ENCODE data around the gene PRAC1. TPM values are rescaled to one million over a fixed set of nuclear protein-coding genes. Genes with fewer than 3 reads are reported as not detected.

Gene PRAC1
- total RNA-seq, 6 experiments from 2014 or later: not detected

- H3K36me3 Mint-ChIP-seq (ENCODE audit: low read depth): no peaks in the 10 kb centered on the region
- no peak within 1 kb of the TSS for H3K27ac Mint-ChIP-seq
- TF ChIP-seq CTCF (IDR thresholded peaks at IDR 0.05): no peak
- H3K4me1 Mint-ChIP-seq (ENCODE audit: low read depth): peaks cover 16% of the 10 kb centered on the region
- DNase-seq: no peak
- H3K27me3 Mint-ChIP-seq (ENCODE audit: insufficient read depth): peaks cover 80% of the 10 kb centered on the region
- H3K9me3 Mint-ChIP-seq: no peaks in the 10 kb centered on the region
- H3K4me3 Mint-ChIP-seq: no peak within 1 kb of the TSS
Observed at GRCh38 chr17:48722915-48723422, 651 bp upstream of the PRAC1 start, which contains the start of gene PRAC2. Gene PRAC2 (plus strand): TSS chr17:48723185. CDS start chr17:48724411, 1,226 bp downstream.

DNA sequence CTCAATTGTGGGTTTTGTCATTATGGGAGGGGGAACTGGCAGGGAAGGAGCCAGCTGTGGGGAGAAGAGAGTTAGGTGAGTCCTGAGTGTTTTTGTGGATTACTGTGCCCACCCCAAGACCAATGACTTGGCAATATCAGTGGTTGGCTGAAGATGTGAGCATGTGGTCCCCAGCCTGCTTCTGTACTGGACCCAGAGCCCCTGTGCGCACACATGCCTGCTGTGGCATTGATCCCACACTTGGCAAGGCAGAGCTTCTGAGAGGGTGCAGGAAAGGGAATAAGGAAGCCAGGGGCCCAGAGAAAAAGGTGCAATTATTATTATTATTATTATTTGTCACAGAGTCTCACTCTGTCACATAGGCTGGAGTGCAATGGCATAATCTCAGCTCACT is 1.3 kb downstream of the PRAC1 start:
- Mint-ChIP-seq H3K27me3 (ENCODE audit: insufficient read depth) (peaks cover 69% of the 10 kb centered on the region), H3K4me3 (no peak overlapping the region), H3K9me3 (no peaks in the 10 kb centered on the region), H3K4me1 (ENCODE audit: low read depth) (peaks cover 16% of the 10 kb centered on the region), H3K36me3 (ENCODE audit: low read depth) (no peaks in the 10 kb centered on the region), H3K27ac (no peak overlapping the region)
- no peak for DNase-seq
- TF ChIP-seq CTCF (IDR thresholded peaks at IDR 0.05): no peak

DNA sequence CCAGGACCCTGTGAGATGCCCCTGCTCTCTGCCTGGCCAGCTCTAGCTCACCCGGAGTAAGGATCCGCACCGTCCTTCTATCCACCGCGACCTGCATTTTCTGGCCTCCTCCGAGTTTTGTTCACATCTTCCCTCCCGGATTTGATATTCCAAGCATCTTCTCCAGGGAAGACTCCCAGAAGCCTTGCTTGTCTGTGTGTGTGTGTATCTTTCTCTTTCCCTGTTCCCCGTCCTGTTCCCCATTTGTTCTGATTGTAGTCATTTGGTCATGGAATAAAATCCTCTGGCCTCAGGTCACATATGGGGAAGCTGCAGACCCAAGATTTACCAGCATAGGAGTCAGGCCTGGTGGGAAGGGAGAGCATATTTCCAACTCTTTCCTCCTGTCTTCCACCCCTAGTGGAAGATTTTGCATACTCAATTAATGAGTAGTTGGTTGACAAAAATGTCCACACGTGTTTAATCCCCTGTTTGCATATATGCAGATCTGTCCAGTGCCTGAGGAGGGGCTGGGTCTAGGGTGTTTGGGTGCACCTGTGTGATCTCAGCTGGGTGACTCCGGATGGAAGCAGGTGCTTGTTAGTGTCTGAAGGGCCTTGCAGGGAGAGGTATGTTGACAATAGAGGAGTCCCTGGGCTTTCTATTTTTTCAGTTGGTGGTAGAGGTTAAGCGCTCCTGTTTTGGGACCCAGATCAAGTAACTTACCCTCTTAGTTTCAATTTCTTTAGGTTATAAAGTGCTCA is 1.9 kb downstream of the PRAC1 start:
- Mint-ChIP-seq H3K4me3 (no peak overlapping the region), H3K27ac (no peak overlapping the region), H3K27me3 (ENCODE audit: insufficient read depth) (peaks cover 64% of the 10 kb centered on the region), H3K9me3 (no peaks in the 10 kb centered on the region), H3K4me1 (ENCODE audit: low read depth) (peaks cover 16% of the 10 kb centered on the region), H3K36me3 (ENCODE audit: low read depth) (no peaks in the 10 kb centered on the region)
- no peak for DNase-seq
- TF ChIP-seq CTCF (IDR thresholded peaks at IDR 0.05): no peak

DNA sequence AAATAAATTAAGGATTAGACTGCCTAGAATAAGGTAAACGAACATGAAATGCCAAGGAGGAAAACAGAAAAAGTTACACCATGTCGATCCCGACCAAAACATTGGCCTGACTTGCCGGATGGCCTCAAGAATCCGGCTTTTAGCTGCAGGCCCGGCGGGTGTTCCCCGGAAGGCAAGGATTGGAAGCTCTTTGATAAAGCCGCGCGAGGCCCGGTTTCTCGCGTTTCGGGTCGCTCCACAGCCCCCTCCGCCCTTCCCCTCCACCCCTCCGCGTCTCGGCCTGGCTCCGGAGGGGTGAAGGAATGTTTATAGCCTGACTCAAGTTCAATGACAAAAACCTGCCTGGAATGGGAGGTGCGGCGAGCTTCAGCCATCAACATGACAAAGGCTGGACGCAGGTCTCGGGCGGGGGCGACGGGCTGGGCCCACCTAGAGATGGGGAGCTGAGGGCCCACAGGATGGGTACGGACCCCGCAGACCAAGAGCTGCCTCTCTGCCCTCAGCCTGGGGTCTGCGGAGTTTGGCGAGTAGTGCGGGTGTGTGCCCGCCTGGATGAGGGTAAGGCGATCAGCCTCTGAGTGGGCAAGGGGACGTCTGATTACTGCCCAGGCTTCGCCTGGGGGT is 2.6 kb downstream of the PRAC1 start:
- H3K9me3 Mint-ChIP-seq: no peaks in the 10 kb centered on the region
- no peaks in the 10 kb centered on the region for H3K36me3 Mint-ChIP-seq (ENCODE audit: low read depth)
- DNase-seq: no peak
- TF ChIP-seq CTCF (IDR thresholded peaks at IDR 0.05): no peak
- no peak overlapping the region for H3K27ac Mint-ChIP-seq
- H3K27me3 Mint-ChIP-seq (ENCODE audit: insufficient read depth): peaks cover 59% of the 10 kb centered on the region
- H3K4me1 Mint-ChIP-seq (ENCODE audit: low read depth): peaks cover 10% of the 10 kb centered on the region
- no peak overlapping the region for H3K4me3 Mint-ChIP-seq

GRCh38 chr17:48718761-48719641 is 3.3 kb downstream of the PRAC1 start:
- Mint-ChIP-seq H3K27ac (no peak overlapping the region), H3K27me3 (ENCODE audit: insufficient read depth) (peaks cover 53% of the 10 kb centered on the region), H3K4me3 (no peak overlapping the region), H3K4me1 (ENCODE audit: low read depth) (peaks cover 3% of the 10 kb centered on the region), H3K36me3 (ENCODE audit: low read depth) (no peaks in the 10 kb centered on the region), H3K9me3 (no peaks in the 10 kb centered on the region)
- no peak for DNase-seq
- no peak for TF ChIP-seq CTCF (IDR thresholded peaks at IDR 0.05)
